GM12891 (cell line): ENCODE measurements around the gene SRXN1.

ENCODE experiments used
- POLR2AphosphoS5 ChIP-seq: IDR thresholded peaks from 2 replicates; pipeline ENCODE4 v1.6.1; 2011; ENCODE audit warnings: low read depth, low read length, control low read depth
- SPI1 ChIP-seq: IDR thresholded peaks from 2 replicates; pipeline ENCODE4 v1.6.1; 2011; ENCODE audit warnings: low read depth, low read length, control low read depth

- no peak for TF ChIP-seq SPI1
- TF ChIP-seq POLR2AphosphoS5: no peak
Observed at GRCh38 chr20:646107-646867, 6.7 kb downstream of the SRXN1 start.
